GM23338 (cell line): ENCODE measurements around the gene ODAM. TPM values are rescaled to one million over a fixed set of nuclear protein-coding genes. Genes with fewer than 3 reads are reported as not detected.
"Not testable (repeated sequence)": the region's sequence is repeated elsewhere in the genome, so short reads cannot be mapped to it uniquely, and the experiment has no call there.

Experiments
- ATAC-seq: fragments of 200-7000 bp; cut with Tn5 transposase; 3 replicates; pipeline ENCODE4 v1.9.1; 2020
- DNase-seq: peaks from one replicate; pipeline ENCODE4 v3.0.0-alpha.2; 2015; ENCODE audit warnings: low spot score
- H2AFZ ChIP-seq: fragments of 200-600 bp; sonication (generic); 2 replicates; pipeline ENCODE4 v1.8.0; 2016; ENCODE audit warnings: antibody characterized with exemption, mild to moderate bottlenecking, moderate library complexity
- H3F3A ChIP-seq: fragments of 200-600 bp; sonication (generic); replicated peaks from 2 replicates; pipeline ENCODE4 v1.8.0; 2017; ENCODE audit warnings: antibody characterized with exemption, mixed run types, low read depth
- H3K27ac ChIP-seq: fragments of 200-600 bp; sonication (generic); 2 replicates; pipeline ENCODE4 v1.6.1; 2016; ENCODE audit warnings: low read depth
- H3K27me3 ChIP-seq: fragments of 200-600 bp; sonication (generic); 2 replicates; pipeline ENCODE4 v1.8.0; 2016; ENCODE audit warnings: mild to moderate bottlenecking, mixed run types, moderate library complexity; ENCODE audit not compliant: insufficient read depth
- H3K36me3 ChIP-seq: fragments of 200-600 bp; sonication (generic); 2 replicates; pipeline ENCODE4 v1.8.0; 2016; ENCODE audit warnings: mild to moderate bottlenecking; ENCODE audit not compliant: insufficient read depth
- H3K4me1 ChIP-seq: fragments of 200-600 bp; sonication (generic); 2 replicates; pipeline ENCODE4 v1.8.0; 2016; ENCODE audit warnings: mild to moderate bottlenecking, moderate library complexity; ENCODE audit not compliant: insufficient read depth
- H3K4me2 ChIP-seq: fragments of 200-600 bp; sonication (generic); 2 replicates; pipeline ENCODE4 v1.7.1; 2017; ENCODE audit warnings: mixed run types
- H3K4me3 ChIP-seq: fragments of 200-600 bp; sonication (generic); 2 replicates; pipeline ENCODE4 v1.6.1; 2016; ENCODE audit warnings: mixed run types
- H3K79me2 ChIP-seq: fragments of 200-600 bp; sonication (generic); replicated peaks from 2 replicates; pipeline ENCODE4 v1.8.0; 2017; ENCODE audit warnings: mild to moderate bottlenecking; ENCODE audit not compliant: insufficient read depth
- H3K9me2 ChIP-seq: fragments of 200-600 bp; sonication (generic); 2 replicates; pipeline ENCODE4 v1.8.0; 2017; ENCODE audit not compliant: insufficient read depth
- H4K20me1 ChIP-seq: fragments of 200-600 bp; sonication (generic); replicated peaks from 2 replicates; pipeline ENCODE4 v1.8.0; 2017; ENCODE audit warnings: mild to moderate bottlenecking; ENCODE audit not compliant: insufficient read depth
- H3K27ac Mint-ChIP-seq: 2 replicates; pipeline ENCODE4 v1.8.0; 2020; ENCODE audit warnings: inconsistent platforms, mild to moderate bottlenecking, moderate library complexity, mixed read lengths
- H3K27me3 Mint-ChIP-seq: 3 replicates; pipeline ENCODE4 v1.8.0; 2022; ENCODE audit warnings: low read depth, mild to moderate bottlenecking, moderate library complexity, mixed read lengths, inconsistent platforms; ENCODE audit not compliant: insufficient read depth, poor library complexity
- H3K36me3 Mint-ChIP-seq: 3 replicates; pipeline ENCODE4 v1.8.0; 2021; ENCODE audit warnings: low read depth, mild to moderate bottlenecking, inconsistent platforms, moderate library complexity, mixed read lengths
- H3K4me1 Mint-ChIP-seq: 3 replicates; pipeline ENCODE4 v1.8.0; 2020; ENCODE audit warnings: mild to moderate bottlenecking, inconsistent platforms, mixed read lengths
- H3K4me3 Mint-ChIP-seq: 3 replicates; pipeline ENCODE4 v1.8.0; 2021; ENCODE audit warnings: moderate library complexity, mild to moderate bottlenecking, inconsistent platforms, mixed read lengths
- H3K9me3 Mint-ChIP-seq: 3 replicates; pipeline ENCODE4 v1.8.0; 2020; ENCODE audit warnings: moderate library complexity, mild to moderate bottlenecking, inconsistent platforms, mixed read lengths
- STAT1 ChIP-seq: IDR thresholded peaks from one replicate; pipeline ENCODE4 v1.6.1; 2016; ENCODE audit warnings: antibody characterized with exemption; ENCODE audit not compliant: unreplicated experiment
- polyA plus RNA-seq: library from polyadenylated mRNA; unstranded; fragments of >200 nt; fragmentation: Nextera tagmentation; extraction: Ambion mirVana; gene quantifications from 2 replicates; pipeline ENCODE4 v1.2.1, GENCODE V29; 2016
- total RNA-seq: library from RNA; depleted of rRNA; stranded (reverse); fragments of >200 nt; shearing (Covaris generic); gene quantifications from 2 replicates; pipeline ENCODE4 v1.2.3, GENCODE V29; 2014

ODAM gene
- total and polyA plus RNA-seq, 2 experiments from 2014 or later: not detected

DNA sequence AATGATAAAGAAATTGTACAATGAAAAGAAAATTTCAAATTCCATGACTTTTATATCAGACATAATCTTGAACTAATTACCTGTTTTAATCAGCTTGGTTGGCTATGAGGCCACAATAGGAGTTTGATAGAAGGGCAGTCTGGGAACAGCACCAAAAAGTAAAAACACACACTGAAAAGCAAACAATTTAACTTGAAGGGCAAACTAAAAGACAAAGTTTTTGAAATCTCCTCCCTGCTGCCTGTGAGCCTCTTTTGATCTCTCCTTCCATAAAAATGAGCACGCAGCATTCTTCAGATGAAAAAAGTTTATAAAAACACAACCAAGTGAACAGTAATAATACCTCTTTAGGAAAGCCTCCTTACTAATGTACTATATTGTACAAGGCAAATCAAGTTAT, 8.1 kb downstream of the ODAM start (continued):
- no peak for TF ChIP-seq STAT1

DNA sequence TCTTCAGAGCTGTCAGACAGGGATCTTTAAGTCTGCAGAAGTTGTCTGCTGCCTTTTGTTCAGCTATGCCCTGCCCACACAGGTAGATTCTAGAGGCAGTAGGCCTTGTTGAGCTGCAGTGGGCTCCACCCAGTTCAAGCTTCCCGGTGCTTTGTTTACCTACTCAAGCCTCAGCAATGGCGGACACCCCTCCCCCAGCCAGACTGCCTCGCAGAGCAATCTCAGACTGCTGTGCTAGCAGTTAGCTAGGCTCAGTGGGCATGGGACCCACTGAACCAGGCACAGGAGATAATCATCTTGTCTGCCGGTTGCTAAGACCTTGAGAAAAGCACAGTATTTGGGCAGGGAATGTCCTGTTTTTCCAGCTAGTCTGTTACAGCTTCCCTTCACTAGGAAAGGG, 17.2 kb downstream of the ODAM start:
- not testable (repeated sequence) for H3K27me3 ChIP-seq, ATAC-seq, H3K4me1 Mint-ChIP-seq, H3K36me3 ChIP-seq, H3K36me3 Mint-ChIP-seq, H3K4me1 ChIP-seq, H3K4me2 ChIP-seq, H3K9me2 ChIP-seq, H3K79me2 ChIP-seq, H3F3A ChIP-seq, H3K27ac Mint-ChIP-seq, H3K4me3 Mint-ChIP-seq, H4K20me1 ChIP-seq, H2AFZ ChIP-seq, H3K4me3 ChIP-seq, H3K27me3 Mint-ChIP-seq, H3K27ac ChIP-seq, DNase-seq
- peaks cover 14% of the 10 kb centered on the region for H3K9me3 Mint-ChIP-seq

DNA sequence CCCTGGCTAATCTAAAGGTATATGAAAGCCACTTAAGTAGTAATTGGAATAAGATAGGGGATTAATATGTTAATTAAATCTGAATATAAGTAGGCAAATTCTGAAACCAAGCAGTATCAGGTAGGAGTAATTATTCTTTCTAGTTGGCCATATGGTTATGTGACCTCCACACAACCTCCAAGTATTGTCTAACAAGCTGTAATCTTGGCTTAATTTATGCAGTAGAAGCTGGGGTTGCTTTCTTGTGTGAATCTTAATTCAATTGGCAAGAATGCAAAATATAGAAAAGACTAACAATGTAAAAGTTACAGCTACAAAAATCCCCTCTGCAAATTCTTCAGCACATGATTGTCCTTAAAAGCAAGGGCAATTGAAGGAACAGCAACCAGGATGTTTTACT, 20.6 kb downstream of the ODAM start:
- H3F3A ChIP-seq, ATAC-seq, H3K27ac Mint-ChIP-seq, H3K27me3 Mint-ChIP-seq, H3K27me3 ChIP-seq, H3K4me3 ChIP-seq, H3K9me2 ChIP-seq, H2AFZ ChIP-seq, H3K4me2 ChIP-seq, H3K36me3 Mint-ChIP-seq, H3K4me1 Mint-ChIP-seq, H3K4me1 ChIP-seq, H4K20me1 ChIP-seq, DNase-seq, H3K36me3 ChIP-seq, H3K79me2 ChIP-seq, H3K4me3 Mint-ChIP-seq, H3K27ac ChIP-seq: not testable (repeated sequence)
- H3K9me3 Mint-ChIP-seq: peaks cover 12% of the 10 kb centered on the region

DNA sequence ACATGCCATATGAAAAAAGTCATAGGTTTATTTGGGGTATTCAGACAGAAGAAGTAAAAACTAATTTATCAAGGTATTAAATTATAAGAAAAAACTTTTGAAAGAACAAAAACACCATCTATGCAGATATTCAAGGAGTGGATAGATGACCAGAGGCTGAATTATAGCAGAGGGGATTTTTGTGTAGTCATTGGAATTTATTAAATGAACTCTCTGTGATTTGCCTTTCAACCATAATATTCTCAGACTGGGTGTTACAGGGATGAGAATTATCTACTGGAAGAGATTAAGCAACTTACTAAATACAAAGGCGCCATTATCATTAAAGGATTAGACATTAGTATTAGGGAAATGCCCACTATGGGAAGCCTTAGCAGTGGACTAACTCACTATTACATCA, 21.0 kb downstream of the ODAM start:
- H3K79me2 ChIP-seq, H3K4me1 Mint-ChIP-seq, H2AFZ ChIP-seq, ATAC-seq, H3K9me2 ChIP-seq, H3K4me1 ChIP-seq, H3K27ac Mint-ChIP-seq, H3K27ac ChIP-seq, H3F3A ChIP-seq, H3K27me3 Mint-ChIP-seq, H4K20me1 ChIP-seq, H3K4me2 ChIP-seq, H3K4me3 Mint-ChIP-seq, H3K4me3 ChIP-seq, DNase-seq, H3K36me3 ChIP-seq, H3K27me3 ChIP-seq, H3K36me3 Mint-ChIP-seq: not testable (repeated sequence)
- H3K9me3 Mint-ChIP-seq: peaks cover 12% of the 10 kb centered on the region

DNA sequence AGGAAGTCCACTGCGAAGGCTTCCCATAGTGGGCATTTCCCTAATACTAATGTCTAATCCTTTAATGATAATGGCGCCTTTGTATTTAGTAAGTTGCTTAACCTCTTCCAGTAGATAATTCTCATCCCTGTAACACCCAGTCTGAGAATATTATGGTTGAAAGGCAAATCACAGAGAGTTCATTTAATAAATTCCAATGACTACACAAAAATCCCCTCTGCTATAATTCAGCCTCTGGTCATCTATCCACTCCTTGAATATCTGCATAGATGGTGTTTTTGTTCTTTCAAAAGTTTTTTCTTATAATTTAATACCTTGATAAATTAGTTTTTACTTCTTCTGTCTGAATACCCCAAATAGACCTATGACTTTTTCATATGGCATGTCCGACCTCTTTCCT, 25.9 kb downstream of the ODAM start:
- H3K4me2 ChIP-seq, H3K4me1 Mint-ChIP-seq, H3K27me3 Mint-ChIP-seq, H3K4me3 Mint-ChIP-seq, H3K79me2 ChIP-seq, H3K27ac Mint-ChIP-seq, H3K9me3 Mint-ChIP-seq, H3K36me3 ChIP-seq, H3K9me2 ChIP-seq, H2AFZ ChIP-seq, H3K4me3 ChIP-seq, H3K36me3 Mint-ChIP-seq, H4K20me1 ChIP-seq, H3K4me1 ChIP-seq, ATAC-seq, H3F3A ChIP-seq, H3K27ac ChIP-seq, DNase-seq, H3K27me3 ChIP-seq: not testable (repeated sequence)

DNA sequence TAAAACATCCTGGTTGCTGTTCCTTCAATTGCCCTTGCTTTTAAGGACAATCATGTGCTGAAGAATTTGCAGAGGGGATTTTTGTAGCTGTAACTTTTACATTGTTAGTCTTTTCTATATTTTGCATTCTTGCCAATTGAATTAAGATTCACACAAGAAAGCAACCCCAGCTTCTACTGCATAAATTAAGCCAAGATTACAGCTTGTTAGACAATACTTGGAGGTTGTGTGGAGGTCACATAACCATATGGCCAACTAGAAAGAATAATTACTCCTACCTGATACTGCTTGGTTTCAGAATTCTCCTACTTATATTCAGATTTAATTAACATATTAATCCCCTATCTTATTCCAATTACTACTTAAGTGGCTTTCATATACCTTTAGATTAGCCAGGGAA, 26.3 kb downstream of the ODAM start:
- H3K79me2 ChIP-seq, H3K9me3 Mint-ChIP-seq, H3K27me3 Mint-ChIP-seq, H3K9me2 ChIP-seq, H3F3A ChIP-seq, H3K4me3 ChIP-seq, ATAC-seq, H4K20me1 ChIP-seq, H3K36me3 ChIP-seq, H3K4me1 Mint-ChIP-seq, H3K4me2 ChIP-seq, DNase-seq, H3K27ac ChIP-seq, H2AFZ ChIP-seq, H3K27me3 ChIP-seq, H3K36me3 Mint-ChIP-seq, H3K27ac Mint-ChIP-seq, H3K4me3 Mint-ChIP-seq, H3K4me1 ChIP-seq: not testable (repeated sequence)
